ENCODE measurements around the gene GCNT4.

GCNT4 gene

DNA sequence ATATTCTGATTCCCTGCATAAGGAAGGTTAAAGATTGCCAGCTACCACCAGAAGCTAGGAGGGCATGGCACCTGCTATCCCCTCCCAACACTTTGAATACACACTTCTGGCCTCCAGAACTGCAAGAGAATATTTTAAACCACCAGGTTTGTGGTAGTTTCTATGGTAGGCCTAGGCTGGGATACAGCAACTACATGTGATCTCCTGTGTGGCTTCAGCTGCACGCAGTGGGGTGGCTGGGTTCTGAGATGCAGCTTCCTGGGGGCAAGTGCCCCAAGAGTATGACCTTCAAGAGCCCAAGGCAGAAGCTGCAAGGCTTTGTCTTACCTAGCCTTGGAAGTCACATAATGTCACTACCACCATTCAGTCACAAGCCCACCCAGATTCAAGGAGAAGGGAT, 39.6 kb downstream of the GCNT4 start:
- no peak for DNase-seq

DNA sequence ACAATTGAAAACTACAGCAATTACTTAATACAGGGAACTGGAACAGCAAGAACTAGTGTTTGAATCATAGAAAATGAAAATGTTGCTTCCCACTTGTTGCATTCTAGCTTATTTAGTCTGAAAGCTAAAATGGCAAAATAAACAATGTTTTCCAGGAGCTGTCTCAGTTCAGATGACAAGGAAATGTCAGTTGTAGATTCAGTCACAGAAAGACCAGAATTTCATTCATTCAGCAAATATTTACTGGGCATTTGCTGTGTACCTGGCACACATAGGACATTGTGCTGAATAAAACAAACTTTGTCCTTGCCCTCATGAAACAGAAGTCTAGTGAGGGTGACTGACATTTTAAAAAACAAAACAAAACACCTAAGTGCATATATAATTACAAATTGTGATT, 41.5 kb downstream of the GCNT4 start:
- no peak for DNase-seq

DNA sequence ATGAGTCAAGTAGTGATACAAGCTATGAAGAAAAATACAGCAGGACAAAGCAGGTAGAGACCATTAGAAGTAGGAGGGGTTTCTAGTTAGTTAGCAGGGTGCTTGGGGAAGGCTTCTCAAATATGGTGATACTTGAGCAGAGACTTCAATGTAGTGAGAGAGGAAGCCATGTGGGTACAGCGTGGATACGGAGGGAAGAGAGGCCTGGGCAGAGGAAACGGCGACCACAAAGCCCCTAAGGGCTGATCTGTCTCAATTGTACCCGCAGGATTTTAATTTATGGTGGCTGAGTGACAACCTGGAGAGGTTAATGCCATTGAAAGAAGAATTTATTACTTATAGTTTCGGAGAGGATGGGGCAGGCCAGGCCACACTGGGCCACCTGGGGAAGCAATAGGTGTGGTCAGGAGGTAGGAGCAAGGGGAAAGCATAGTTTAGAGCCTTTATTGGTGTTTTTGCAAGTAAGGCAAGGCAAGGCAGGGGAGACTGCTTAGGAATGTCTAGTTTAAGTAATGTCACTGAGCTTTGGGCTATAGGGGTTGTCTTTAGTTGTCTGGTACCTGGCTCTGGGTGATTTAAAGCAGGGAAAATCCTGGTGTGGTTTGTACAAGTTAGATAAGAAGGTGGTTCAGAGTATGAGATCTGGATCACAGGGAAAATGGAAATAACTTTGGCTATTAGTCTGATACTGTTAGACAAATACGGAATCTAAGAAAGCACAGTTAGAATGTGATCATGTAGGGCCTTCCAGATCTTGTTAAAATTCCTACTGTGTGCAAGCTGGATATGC, 42.6 kb downstream of the GCNT4 start:
- DNase-seq = no peak

DNA sequence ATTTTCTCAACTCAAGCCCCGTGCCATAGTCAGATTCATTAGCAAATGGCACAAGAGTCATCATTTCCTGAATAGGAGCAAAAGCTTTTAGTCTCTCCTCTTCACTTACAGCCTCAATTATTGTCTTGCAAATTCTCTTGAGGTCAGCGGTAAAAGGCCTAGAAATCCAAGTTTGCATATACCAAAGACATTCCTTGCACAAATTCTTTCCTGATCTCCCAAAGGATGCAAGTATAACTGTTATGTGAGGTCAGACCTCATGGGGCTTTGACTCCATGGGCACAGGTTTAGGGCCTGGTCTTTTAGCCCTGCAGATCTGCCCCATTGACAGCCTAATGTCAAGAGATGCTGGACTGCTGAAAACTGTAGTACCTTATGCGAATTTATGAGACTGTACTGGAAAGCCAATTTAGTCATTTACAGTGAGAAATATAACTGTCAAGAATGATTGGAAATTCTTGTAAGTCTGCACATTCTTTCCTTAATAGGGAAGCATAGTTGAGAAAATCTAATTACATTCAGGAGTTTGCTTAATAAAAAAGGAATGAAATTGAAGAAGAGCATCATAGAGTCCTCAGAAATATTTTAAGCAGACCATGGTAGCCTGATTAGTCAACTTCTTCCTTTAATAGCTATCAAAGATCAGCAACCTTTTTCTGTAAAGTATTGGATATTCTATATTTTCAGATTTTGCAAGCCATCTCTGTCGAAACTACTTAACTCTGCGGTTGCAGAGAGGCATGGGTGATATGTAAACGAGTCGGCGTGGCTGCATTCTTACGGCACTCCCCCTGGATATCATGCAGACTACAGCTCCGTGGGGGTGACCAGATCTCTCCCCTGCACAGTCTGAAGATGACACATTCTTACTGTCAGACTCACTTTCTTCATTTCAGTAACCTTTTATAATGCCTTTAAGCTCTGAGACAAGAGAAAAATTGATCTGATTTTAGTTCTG, 45.2 kb downstream of the GCNT4 start:
- no peak for DNase-seq

DNA sequence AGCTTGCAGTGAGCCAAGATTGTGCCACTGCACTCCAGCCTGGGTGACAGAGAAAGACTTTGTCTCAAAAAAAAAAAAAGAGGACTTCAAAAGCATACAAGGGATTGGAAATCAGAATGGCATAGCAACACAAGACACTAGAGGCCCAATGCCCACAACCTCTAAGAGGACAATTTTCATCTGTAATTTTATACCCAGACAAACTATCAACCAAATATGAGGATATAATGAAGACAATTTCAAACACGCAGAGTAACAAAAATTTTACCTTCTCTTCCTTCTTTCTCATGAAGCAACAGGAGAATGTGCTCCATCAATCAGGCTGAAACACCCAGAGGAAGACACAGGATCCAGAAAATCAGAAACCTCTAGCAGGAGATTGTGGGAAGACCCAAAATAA, 46.8 kb downstream of the GCNT4 start:
- no peak for DNase-seq

Measured in right hindlimb (tissue), 1 donor.